Measurements from ENCODE around the gene OR2A25.

DNA sequence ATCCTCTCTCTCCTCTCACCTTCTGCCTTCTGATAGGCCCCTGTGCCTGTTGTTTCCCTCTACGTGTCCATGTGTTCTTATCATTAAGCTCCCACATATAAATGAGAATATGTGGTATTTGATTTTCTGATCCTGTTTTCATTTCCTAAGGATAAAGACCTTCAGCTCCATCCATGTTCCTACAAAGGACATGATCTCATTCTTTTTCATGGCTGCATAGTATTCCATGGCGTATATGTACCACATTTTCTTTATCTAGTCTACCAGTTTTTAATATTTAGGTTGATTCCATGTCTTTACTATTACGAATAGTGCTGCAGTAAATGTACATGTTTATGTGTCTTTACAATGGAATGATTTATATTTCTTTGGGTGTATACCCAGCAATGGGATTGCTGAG, 21.1 kb downstream of the OR2A25 start:
- TF ChIP-seq, protein P1, sequence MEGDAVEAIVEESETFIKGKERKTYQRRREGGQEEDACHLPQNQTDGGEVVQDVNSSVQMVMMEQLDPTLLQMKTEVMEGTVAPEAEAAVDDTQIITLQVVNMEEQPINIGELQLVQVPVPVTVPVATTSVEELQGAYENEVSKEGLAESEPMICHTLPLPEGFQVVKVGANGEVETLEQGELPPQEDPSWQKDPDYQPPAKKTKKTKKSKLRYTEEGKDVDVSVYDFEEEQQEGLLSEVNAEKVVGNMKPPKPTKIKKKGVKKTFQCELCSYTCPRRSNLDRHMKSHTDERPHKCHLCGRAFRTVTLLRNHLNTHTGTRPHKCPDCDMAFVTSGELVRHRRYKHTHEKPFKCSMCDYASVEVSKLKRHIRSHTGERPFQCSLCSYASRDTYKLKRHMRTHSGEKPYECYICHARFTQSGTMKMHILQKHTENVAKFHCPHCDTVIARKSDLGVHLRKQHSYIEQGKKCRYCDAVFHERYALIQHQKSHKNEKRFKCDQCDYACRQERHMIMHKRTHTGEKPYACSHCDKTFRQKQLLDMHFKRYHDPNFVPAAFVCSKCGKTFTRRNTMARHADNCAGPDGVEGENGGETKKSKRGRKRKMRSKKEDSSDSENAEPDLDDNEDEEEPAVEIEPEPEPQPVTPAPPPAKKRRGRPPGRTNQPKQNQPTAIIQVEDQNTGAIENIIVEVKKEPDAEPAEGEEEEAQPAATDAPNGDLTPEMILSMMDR (IDR thresholded peaks at IDR 0.05), result no peak
- TF ChIP-seq EP300 (IDR thresholded peaks at IDR 0.05), result no peak
